Measurements from ENCODE around the gene QRSL1. TPM values are rescaled to one million over a fixed set of nuclear protein-coding genes. Genes with fewer than 3 reads are reported as not detected.

Gene QRSL1
- total and polyA plus RNA-seq, 2 experiments from 2014 or later = 18.4 to 19.3 TPM

DNA sequence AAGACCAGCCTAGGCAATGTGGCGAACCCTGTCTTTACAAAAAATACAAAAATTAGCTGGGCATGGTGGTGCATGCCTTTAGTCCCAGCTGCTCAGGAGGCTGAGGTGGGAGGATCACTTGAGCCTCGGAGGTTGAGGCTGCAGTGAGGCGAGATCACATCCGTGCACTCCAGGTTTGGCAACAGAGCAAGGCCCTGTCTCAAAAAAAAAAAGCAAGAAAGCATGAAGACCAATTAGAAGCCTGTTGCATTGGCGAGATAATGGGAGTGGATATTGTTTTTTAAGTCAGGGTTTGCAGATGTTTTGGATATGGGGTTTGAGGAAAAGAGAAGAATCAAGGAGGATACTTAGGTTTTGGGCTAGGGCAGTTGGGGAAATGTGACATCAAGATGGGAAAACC is 5.2 kb downstream of the QRSL1 start:
- Histone ChIP-seq H4K20me1 (replicated peaks; ENCODE audit: insufficient read depth) (no peaks in the 10 kb centered on the region), H3K27ac (ENCODE audit: low read depth) (no peak overlapping the region), H3K27me3 (ENCODE audit: insufficient read depth) (no peaks in the 10 kb centered on the region), H3K9me2 (ENCODE audit: insufficient read depth) (no peaks in the 10 kb centered on the region), H3F3A (replicated peaks; ENCODE audit: low read depth) (no peaks in the 10 kb centered on the region), H3K4me3 (no peak overlapping the region), H3K4me1 (ENCODE audit: insufficient read depth) (peaks cover 8% of the 10 kb centered on the region), H2AFZ (no peak overlapping the region), H3K79me2 (replicated peaks; ENCODE audit: insufficient read depth) (peaks cover 99% of the 10 kb centered on the region), H3K36me3 (ENCODE audit: insufficient read depth) (no peaks in the 10 kb centered on the region), H3K4me2 (no peak overlapping the region)
- H3K27me3 Mint-ChIP-seq (ENCODE audit: insufficient read depth, low read depth, poor library complexity) = peaks cover 3% of the 10 kb centered on the region
- TF ChIP-seq, protein P1, sequence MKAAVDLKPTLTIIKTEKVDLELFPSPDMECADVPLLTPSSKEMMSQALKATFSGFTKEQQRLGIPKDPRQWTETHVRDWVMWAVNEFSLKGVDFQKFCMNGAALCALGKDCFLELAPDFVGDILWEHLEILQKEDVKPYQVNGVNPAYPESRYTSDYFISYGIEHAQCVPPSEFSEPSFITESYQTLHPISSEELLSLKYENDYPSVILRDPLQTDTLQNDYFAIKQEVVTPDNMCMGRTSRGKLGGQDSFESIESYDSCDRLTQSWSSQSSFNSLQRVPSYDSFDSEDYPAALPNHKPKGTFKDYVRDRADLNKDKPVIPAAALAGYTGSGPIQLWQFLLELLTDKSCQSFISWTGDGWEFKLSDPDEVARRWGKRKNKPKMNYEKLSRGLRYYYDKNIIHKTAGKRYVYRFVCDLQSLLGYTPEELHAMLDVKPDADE (IDR thresholded peaks at IDR 0.05) = no peak
- TF ChIP-seq JUNB (IDR thresholded peaks at IDR 0.05; ENCODE audit: unreplicated experiment) (no peak), EZH2 (IDR thresholded peaks at IDR 0.05; ENCODE audit: low read depth, unreplicated experiment) (no peak), EZH2phosphoT487 (IDR thresholded peaks at IDR 0.05; ENCODE audit: unreplicated experiment) (no peak)
- TF ChIP-seq, protein P2, sequence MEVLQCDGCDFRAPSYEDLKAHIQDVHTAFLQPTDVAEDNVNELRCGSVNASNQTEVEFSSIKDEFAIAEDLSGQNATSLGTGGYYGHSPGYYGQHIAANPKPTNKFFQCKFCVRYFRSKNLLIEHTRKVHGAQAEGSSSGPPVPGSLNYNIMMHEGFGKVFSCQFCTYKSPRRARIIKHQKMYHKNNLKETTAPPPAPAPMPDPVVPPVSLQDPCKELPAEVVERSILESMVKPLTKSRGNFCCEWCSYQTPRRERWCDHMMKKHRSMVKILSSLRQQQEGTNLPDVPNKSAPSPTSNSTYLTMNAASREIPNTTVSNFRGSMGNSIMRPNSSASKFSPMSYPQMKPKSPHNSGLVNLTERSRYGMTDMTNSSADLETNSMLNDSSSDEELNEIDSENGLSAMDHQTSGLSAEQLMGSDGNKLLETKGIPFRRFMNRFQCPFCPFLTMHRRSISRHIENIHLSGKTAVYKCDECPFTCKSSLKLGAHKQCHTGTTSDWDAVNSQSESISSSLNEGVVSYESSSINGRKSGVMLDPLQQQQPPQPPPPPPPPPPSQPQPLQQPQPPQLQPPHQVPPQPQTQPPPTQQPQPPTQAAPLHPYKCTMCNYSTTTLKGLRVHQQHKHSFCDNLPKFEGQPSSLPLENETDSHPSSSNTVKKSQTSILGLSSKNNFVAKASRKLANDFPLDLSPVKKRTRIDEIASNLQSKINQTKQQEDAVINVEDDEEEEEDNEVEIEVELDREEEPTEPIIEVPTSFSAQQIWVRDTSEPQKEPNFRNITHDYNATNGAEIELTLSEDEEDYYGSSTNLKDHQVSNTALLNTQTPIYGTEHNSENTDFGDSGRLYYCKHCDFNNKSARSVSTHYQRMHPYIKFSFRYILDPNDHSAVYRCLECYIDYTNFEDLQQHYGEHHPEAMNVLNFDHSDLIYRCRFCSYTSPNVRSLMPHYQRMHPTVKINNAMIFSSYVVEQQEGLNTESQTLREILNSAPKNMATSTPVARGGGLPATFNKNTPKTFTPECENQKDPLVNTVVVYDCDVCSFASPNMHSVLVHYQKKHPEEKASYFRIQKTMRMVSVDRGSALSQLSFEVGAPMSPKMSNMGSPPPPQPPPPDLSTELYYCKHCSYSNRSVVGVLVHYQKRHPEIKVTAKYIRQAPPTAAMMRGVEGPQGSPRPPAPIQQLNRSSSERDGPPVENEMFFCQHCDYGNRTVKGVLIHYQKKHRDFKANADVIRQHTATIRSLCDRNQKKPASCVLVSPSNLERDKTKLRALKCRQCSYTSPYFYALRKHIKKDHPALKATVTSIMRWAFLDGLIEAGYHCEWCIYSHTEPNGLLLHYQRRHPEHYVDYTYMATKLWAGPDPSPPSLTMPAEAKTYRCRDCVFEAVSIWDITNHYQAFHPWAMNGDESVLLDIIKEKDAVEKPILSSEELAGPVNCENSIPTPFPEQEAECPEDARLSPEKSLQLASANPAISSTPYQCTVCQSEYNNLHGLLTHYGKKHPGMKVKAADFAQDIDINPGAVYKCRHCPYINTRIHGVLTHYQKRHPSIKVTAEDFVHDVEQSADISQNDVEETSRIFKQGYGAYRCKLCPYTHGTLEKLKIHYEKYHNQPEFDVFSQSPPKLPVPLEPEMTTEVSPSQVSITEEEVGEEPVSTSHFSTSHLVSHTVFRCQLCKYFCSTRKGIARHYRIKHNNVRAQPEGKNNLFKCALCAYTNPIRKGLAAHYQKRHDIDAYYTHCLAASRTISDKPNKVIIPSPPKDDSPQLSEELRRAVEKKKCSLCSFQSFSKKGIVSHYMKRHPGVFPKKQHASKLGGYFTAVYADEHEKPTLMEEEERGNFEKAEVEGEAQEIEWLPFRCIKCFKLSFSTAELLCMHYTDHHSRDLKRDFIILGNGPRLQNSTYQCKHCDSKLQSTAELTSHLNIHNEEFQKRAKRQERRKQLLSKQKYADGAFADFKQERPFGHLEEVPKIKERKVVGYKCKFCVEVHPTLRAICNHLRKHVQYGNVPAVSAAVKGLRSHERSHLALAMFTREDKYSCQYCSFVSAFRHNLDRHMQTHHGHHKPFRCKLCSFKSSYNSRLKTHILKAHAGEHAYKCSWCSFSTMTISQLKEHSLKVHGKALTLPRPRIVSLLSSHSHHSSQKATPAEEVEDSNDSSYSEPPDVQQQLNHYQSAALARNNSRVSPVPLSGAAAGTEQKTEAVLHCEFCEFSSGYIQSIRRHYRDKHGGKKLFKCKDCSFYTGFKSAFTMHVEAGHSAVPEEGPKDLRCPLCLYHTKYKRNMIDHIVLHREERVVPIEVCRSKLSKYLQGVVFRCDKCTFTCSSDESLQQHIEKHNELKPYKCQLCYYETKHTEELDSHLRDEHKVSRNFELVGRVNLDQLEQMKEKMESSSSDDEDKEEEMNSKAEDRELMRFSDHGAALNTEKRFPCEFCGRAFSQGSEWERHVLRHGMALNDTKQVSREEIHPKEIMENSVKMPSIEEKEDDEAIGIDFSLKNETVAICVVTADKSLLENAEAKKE (CRISPR knock-in tag; IDR thresholded peaks at IDR 0.05) = no peak
- TF ChIP-seq, protein P3, sequence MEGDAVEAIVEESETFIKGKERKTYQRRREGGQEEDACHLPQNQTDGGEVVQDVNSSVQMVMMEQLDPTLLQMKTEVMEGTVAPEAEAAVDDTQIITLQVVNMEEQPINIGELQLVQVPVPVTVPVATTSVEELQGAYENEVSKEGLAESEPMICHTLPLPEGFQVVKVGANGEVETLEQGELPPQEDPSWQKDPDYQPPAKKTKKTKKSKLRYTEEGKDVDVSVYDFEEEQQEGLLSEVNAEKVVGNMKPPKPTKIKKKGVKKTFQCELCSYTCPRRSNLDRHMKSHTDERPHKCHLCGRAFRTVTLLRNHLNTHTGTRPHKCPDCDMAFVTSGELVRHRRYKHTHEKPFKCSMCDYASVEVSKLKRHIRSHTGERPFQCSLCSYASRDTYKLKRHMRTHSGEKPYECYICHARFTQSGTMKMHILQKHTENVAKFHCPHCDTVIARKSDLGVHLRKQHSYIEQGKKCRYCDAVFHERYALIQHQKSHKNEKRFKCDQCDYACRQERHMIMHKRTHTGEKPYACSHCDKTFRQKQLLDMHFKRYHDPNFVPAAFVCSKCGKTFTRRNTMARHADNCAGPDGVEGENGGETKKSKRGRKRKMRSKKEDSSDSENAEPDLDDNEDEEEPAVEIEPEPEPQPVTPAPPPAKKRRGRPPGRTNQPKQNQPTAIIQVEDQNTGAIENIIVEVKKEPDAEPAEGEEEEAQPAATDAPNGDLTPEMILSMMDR (conservative IDR thresholded peaks at IDR 0.05; ENCODE audit: low read depth in 2 of 2) = no peak
- H3K4me1 Mint-ChIP-seq = peaks cover 28% of the 10 kb centered on the region
- H3K4me3 Mint-ChIP-seq = no peak overlapping the region
- peaks cover 21% of the 10 kb centered on the region for H3K36me3 Mint-ChIP-seq (ENCODE audit: low read depth)
- no peak overlapping the region for H3K27ac Mint-ChIP-seq
- DNase-seq (ENCODE audit: low spot score) = no peak
- no peaks in the 10 kb centered on the region for H3K9me3 Mint-ChIP-seq
- no peak for ATAC-seq
